Myocyte (in vitro differentiated cells): Measurements from ENCODE around the gene ALDH5A1. TPM values are rescaled to one million over a fixed set of nuclear protein-coding genes. Genes with fewer than 3 reads are reported as not detected.

Experiments used
- DNase-seq: peaks from one replicate; pipeline ENCODE4 v3.0.0-alpha.2; 2012; ENCODE audit warnings: low read depth
- total RNA-seq: library from RNA; depleted of rRNA; stranded (reverse); fragments of >200 nt; gene quantifications from 2 replicates; pipeline ENCODE4 v1.2.3, GENCODE V29; 2014

Gene ALDH5A1
- total RNA-seq, 1 donor from 2014 or later = 1.2 TPM

GRCh38 chr6:24522228-24523176, 27.7 kb downstream of the ALDH5A1 start:
- peak; percentile 46 for DNase-seq

DNA sequence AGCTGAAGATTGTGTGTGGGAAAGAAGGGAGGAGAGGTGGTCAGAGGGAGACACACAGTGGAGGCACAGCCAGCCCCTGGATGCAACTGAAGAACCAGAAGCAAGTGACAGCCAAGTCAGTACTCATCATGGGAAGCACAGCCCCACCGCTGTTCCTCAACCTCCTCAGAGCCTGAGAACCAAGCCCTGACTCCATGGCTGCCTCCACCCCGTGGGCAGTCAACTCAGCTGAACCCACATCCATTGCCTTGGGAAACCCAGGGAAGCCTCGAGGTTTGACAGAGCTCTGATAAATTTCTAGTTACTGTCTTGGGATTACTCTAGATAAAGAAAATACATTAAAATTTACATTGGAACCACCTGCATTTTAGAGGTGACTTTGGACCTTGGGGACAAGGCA, 29.6 kb downstream of the ALDH5A1 start:
- DNase-seq = no peak

- DNase-seq = peak; percentile 36
Observed at GRCh38 chr6:24524805-24525204, 30.0 kb downstream of the ALDH5A1 start.

GRCh38 chr6:24529985-24530384, 35.2 kb downstream of the ALDH5A1 start:
- no peak for DNase-seq

- no peak for DNase-seq
Observed at GRCh38 chr6:24534329-24534728, 39.6 kb downstream of the ALDH5A1 start.

GRCh38 chr6:24535210-24535609, 40.4 kb downstream of the ALDH5A1 start:
- no peak for DNase-seq

GRCh38 chr6:24536466-24536865, 41.7 kb downstream of the ALDH5A1 start:
- DNase-seq = no peak

- DNase-seq = no peak
Observed at GRCh38 chr6:24537082-24537699, 42.4 kb downstream of the ALDH5A1 start.

DNA sequence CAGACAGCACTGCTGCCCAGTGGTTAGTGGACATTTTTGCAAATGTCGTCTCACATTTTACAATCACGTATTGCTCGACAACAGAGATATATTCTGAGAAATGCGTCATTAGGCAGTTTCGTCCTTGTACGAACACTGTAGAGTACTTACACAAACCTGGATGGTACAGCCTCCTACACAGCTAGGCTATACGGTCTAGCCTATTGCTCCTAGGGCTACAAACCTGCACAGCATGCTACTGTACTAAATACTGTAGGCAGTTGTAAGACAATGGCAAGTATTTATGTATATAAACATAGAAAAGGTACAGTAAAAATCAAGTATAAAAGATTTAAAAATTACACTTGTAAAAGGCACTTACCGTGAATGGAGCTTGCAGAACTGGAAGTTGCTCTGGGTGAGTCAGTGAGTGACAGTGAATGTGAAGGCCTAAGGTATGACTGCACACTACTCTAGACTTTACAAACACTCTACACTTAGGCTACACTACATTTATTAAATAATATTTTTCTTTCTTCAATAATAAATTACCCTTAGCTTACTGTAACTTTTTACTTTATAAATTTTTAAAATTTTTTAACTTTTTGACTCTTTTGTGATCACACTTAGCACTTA, 43.1 kb downstream of the ALDH5A1 start:
- DNase-seq = no peak

GRCh38 chr6:24539416-24539815, 44.6 kb downstream of the ALDH5A1 start:
- no peak for DNase-seq

DNA sequence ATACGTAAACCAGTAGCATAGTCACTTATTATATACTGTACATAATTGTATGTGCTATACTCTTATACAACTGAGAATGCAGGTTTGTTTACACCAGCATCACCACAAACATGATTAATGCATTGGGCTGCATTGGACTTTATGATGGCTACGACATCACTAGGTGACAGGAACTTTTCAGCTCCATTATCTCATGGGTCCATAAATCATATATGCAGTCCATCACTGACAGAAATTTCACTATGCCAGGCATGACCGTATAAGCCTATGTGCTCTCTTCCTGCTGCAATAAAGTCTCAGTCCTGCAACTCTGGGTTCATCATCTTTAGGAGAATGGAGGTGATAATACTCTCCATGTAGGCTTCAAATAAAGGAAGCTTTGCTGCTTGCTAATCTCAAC, 45.4 kb downstream of the ALDH5A1 start:
- no peak for DNase-seq

DNA sequence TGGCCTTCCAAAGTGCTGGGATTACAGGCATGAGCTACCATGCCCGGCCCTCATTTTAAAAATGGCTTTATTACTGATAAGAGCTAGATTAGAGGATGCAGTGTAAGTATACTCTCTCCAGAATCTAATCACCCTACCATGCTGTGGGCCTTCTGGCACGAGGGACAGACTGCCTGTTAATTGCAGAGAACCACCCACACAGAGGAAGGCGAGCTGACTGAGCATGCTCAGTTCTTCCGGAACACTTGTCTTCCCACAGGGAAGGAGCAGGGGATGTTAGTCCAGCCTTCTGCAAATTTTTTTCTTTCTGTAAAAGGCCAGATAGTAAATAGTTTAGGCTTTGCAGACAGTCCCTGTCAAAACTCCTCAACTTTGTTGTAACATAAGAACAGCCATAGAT, 48.9 kb downstream of the ALDH5A1 start:
- no peak for DNase-seq

GRCh38 chr6:24545183-24545582, 50.4 kb downstream of the ALDH5A1 start:
- no peak for DNase-seq

DNA sequence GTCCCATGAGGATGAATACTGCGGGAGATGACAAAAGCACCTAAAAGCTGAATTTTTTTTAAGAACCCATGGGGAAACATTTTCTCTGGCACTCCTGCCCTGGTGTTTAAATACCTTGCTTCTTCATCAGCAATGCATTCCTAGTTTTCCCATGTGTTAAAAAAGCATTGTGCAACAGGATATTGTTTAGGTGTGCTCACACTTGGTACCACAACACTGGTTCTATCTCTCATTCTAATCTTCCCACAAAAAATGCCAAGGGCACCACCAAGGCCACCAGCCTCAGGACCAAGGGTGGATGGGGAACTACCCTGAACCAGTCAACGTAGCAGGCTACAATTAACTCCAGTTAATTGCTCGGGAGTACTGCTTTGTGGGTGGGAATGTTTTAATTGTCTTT, 50.9 kb downstream of the ALDH5A1 start:
- no peak for DNase-seq

GRCh38 chr6:24546439-24546838, 51.7 kb downstream of the ALDH5A1 start:
- DNase-seq = no peak

DNA sequence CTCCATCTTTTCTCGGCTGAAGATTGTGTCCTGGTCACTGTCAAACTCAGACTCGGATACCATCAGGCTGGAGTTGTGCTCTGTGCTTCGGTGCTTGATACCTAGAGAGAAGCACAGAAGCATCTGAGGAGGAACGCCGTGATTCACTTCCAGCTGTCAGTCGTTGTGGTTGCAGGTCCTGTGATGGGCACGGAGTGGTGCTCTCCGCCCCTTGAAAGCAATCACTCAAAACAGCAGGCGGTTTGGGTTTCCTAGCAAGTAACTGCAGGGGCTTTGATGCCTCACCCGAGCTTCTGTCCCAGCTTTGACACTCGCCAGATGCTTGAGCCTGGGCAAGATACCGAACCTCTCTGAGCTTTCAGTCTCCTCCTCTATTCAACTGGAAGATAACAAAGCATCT, 52.5 kb downstream of the ALDH5A1 start:
- DNase-seq = peak; percentile 41

DNA sequence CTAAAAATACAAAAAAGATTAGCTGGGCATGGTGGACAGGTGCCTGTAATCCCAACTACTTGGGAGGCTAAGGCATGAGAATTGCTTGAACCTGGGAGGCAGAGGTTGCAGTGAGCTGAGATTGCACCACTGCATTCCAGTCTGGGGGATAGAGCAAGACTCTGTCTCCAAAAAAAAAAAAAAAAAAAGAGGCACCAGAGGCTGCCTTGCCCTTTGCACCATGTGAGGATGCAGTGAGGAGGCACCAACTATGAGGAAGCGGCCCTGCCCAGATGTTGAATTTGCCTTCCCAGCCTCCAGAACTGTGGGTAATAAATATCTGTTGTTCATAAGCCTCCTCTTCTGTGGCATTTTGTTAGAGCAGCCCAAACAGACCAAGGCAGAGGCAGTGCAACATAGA, 54.4 kb downstream of the ALDH5A1 start:
- DNase-seq = no peak

GRCh38 chr6:24549674-24550353, 55.0 kb downstream of the ALDH5A1 start:
- no peak for DNase-seq

DNA sequence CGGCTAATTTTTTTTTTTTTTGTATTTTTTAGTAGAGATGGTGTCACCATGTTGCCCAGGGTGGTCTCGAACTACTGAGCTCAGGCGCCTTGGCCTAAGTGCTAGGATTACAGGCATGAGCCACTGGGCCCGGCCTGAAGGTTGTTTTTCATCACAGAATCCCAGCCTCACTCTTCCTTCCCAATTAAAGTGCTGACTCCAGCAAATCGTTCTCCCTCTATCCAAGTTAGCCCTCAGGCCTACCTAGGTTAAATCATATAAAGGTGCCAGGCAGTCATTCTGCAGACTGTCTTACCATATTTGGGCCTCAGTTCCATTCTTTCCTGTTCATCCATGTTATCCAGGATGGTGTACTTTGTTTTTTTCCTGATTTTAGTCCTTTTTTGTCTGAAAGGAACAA, 56.4 kb downstream of the ALDH5A1 start:
- DNase-seq = no peak

DNA sequence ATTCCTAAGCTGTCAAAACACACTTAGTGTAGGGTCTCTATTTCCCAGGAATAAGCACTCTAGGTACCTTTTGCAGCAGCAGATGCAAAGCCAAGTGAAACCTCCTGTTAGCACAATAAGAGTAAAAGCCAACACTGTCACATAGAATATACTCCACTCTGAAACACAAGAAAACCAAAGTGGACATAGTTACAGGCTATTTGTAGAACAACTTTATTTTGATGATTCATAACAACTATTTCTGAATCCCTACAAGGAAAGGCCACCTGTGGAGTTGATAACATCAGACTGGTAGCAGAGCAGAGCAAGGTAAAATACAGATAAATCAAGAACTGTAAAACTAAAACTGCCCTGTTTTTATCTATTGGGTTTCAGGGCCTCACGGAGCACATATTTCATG, 59.7 kb downstream of the ALDH5A1 start:
- DNase-seq = no peak

DNA sequence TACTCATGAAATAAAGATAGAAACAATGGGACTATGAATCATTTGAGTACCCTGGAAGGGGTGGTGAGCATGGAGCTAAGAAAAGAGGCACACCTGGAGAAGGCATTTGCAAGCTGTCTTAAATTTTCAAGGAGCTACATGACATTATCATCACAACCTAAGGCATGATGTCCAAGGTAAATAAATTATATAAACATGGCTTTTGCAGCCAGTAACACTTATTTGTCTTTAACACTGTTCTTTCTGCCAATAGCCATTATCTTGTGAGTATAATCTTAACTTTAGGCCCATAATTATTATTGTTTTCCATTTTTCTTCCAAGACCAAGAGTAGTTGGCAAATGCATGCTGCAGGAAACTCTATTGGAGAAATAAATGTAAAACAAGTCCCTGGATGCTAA, 63.7 kb downstream of the ALDH5A1 start:
- peak; percentile 11 for DNase-seq

GRCh38 chr6:24564081-24564480, 69.3 kb downstream of the ALDH5A1 start:
- no peak for DNase-seq
